ENCODE results near the gene WFDC8.

The WFDC8 gene

DNA sequence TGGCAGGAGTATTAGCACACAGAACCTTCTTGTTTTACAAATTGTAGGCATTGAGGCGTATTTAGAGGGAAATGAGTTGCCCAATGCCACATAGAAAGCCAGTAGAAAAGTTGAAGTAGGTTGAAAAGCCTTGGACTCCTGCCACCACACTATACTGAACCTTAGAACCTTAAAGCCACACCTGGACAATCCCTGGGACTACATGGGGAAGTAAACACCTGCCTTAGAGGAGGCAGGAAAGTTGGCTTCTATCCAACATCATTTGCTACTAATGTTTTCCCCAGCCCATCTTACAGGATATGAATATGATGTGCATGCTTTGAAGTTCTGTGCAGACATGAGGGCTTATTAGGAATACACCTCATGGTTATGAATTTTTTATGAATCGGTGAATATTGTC lies 26.6 kb downstream of the WFDC8 start:
- 92 to 100% methylated on average over 1 of the region's 2 CpGs for WGBS, 2 experiments (ENCODE audit: insufficient coverage in 2 of 2)
- Histone ChIP-seq H3K4me3 (ENCODE audit: extremely low read depth, insufficient read depth, low read length, poor library complexity, severe bottlenecking) (no peak overlapping the region), H3K4me1 (ENCODE audit: control insufficient read depth, insufficient read depth, low read length, poor library complexity, severe bottlenecking) (no peaks in the 10 kb centered on the region), H3K9me3 (ENCODE audit: control insufficient read depth, low read length) (no peaks in the 10 kb centered on the region), H3K27ac (ENCODE audit: low read depth, low read length, severe bottlenecking) (no peak overlapping the region), H3K36me3 (ENCODE audit: control insufficient read depth, insufficient read depth, low read length) (no peaks in the 10 kb centered on the region)

- Histone ChIP-seq H3K27ac (ENCODE audit: low read depth, low read length, severe bottlenecking) (no peak overlapping the region), H3K9me3 (ENCODE audit: control insufficient read depth, low read length) (no peaks in the 10 kb centered on the region), H3K4me3 (ENCODE audit: extremely low read depth, insufficient read depth, low read length, poor library complexity, severe bottlenecking) (no peak overlapping the region), H3K36me3 (ENCODE audit: control insufficient read depth, insufficient read depth, low read length) (no peaks in the 10 kb centered on the region), H3K4me1 (ENCODE audit: control insufficient read depth, insufficient read depth, low read length, poor library complexity, severe bottlenecking) (no peaks in the 10 kb centered on the region)
Measured at GRCh38 chr20:45550765-45551164, 28.3 kb downstream of the WFDC8 start.

DNA sequence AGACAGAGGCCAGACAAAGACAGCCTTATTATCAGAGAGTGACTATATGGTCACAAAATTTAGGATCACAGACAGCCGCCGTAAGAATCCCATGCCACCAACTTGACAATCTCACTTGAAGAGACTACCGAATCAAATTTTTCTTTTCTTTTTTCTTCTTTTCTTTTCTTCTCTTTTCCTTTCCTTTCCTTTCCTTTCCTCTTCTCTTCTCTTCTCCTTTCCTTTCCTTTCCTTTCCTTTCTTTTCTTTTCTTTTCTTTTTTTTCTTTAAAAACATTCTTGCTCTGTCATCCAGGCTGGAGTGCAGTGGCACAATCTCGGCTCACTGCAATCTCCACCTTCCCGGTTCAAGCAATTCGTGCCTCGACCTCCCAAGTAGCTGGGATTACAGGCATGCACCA lies 30.7 kb downstream of the WFDC8 start:
- no peaks in the 10 kb centered on the region for H3K9me3 ChIP-seq (ENCODE audit: control insufficient read depth, low read length)
- H3K27ac ChIP-seq (ENCODE audit: low read depth, low read length, severe bottlenecking): no peak overlapping the region
- WGBS, 2 experiments (ENCODE audit: insufficient coverage in 2 of 2): 81 to 94% methylated on average over 6 to 7 of the region's 7 CpGs
- H3K4me1 ChIP-seq (ENCODE audit: control insufficient read depth, insufficient read depth, low read length, poor library complexity, severe bottlenecking): no peaks in the 10 kb centered on the region
- no peaks in the 10 kb centered on the region for H3K36me3 ChIP-seq (ENCODE audit: control insufficient read depth, insufficient read depth, low read length)
- H3K4me3 ChIP-seq (ENCODE audit: extremely low read depth, insufficient read depth, low read length, poor library complexity, severe bottlenecking): no peak overlapping the region

GRCh38 chr20:45547206-45547770 lies 31.8 kb downstream of the WFDC8 start, which contains the start of gene EPPIN:
TSS of gene EPPIN (minus strand) at chr20:45547401. CDS start at chr20:45547357, 44 bp downstream.
- 83 to 93% methylated on average over 5 to 6 of the region's 6 CpGs for WGBS, 2 experiments (ENCODE audit: insufficient coverage in 2 of 2)
- Histone ChIP-seq H3K27ac (ENCODE audit: low read depth, low read length, severe bottlenecking) (no peak within 1 kb of the TSS), H3K4me1 (ENCODE audit: control insufficient read depth, insufficient read depth, low read length, poor library complexity, severe bottlenecking) (no peaks in the 10 kb centered on the region), H3K4me3 (ENCODE audit: extremely low read depth, insufficient read depth, low read length, poor library complexity, severe bottlenecking) (no peak within 1 kb of the TSS), H3K36me3 (ENCODE audit: control insufficient read depth, insufficient read depth, low read length) (no peaks in the 10 kb centered on the region), H3K9me3 (ENCODE audit: control insufficient read depth, low read length) (no peaks in the 10 kb centered on the region)

- Histone ChIP-seq H3K27ac (ENCODE audit: low read depth, low read length, severe bottlenecking) (no peak overlapping the region), H3K4me3 (ENCODE audit: extremely low read depth, insufficient read depth, low read length, poor library complexity, severe bottlenecking) (no peak overlapping the region)
- WGBS, 2 experiments (ENCODE audit: insufficient coverage in 2 of 2): 55% methylated on average over 2 of the region's 5 CpGs; no CpG with 5 or more reads in 1 of the 2 experiments
Measured at GRCh38 chr20:45545754-45546453, 33.2 kb downstream of the WFDC8 start.

DNA sequence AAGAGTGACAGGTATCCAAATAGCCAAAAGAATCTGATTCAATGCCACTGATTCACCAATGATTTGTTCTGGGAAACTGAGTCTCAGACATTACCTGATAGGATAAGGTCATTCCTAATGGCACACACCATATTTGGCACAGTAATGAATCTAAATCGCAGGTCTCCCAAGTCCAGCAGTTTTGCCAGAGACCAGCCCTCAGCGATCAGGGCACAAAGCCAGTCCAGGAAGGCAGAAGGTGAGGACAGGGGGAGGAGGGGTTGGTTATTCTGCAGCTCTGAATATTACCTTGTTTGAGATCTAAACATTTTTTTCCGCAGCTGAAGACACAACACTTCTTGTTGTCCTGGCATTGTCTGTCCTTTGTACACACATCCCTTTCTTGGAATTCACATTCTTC lies 33.7 kb downstream of the WFDC8 start:
- H3K4me3 ChIP-seq (ENCODE audit: extremely low read depth, insufficient read depth, low read length, poor library complexity, severe bottlenecking): no peak overlapping the region
- H3K27ac ChIP-seq (ENCODE audit: low read depth, low read length, severe bottlenecking): no peak overlapping the region
- H3K36me3 ChIP-seq (ENCODE audit: control insufficient read depth, insufficient read depth, low read length): no peaks in the 10 kb centered on the region
- H3K9me3 ChIP-seq (ENCODE audit: control insufficient read depth, low read length): no peaks in the 10 kb centered on the region
- H3K4me1 ChIP-seq (ENCODE audit: control insufficient read depth, insufficient read depth, low read length, poor library complexity, severe bottlenecking): no peaks in the 10 kb centered on the region
- WGBS, 2 experiments (ENCODE audit: insufficient coverage in 2 of 2): 83 to 88% methylated on average over 3 of the region's 3 CpGs

More at GRCh38 chr20:45545754-45546453, 33.2 kb downstream of the WFDC8 start:
- Histone ChIP-seq H3K36me3 (ENCODE audit: control insufficient read depth, insufficient read depth, low read length) (no peaks in the 10 kb centered on the region), H3K4me1 (ENCODE audit: control insufficient read depth, insufficient read depth, low read length, poor library complexity, severe bottlenecking) (no peaks in the 10 kb centered on the region), H3K9me3 (ENCODE audit: control insufficient read depth, low read length) (no peaks in the 10 kb centered on the region)

DNA sequence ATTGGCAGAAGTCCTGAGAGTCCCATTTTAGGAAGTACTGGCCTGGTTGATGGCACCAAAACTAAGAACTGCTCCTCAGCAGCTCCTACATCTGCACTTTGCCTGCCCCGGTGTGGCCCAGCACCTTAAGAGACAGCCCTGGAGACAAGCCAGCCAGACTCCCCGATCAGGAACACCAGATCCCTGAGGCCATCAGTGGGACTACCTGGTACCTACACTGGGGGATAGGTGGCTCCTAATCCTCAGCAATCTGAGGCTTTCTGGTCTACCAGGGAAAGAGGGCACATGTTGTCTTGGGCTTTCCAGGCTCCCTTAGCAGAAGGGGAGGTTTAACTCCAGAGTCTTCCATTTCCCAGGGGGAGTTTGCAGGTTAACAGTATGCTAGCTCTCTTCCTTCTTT lies 39.7 kb downstream of the WFDC8 start, which contains the start of gene WFDC6:
TSS of gene WFDC6 (minus strand) at position 101 of the 400 bp plus-strand sequence. CDS start at position 26, 75 bp downstream.
- WGBS, 2 experiments (ENCODE audit: insufficient coverage in 2 of 2): 93 to 100% methylated on average over 2 of the region's 2 CpGs
- H3K27ac ChIP-seq (ENCODE audit: low read depth, low read length, severe bottlenecking): no peak within 1 kb of the TSS
- H3K9me3 ChIP-seq (ENCODE audit: control insufficient read depth, low read length): no peaks in the 10 kb centered on the region

DNA sequence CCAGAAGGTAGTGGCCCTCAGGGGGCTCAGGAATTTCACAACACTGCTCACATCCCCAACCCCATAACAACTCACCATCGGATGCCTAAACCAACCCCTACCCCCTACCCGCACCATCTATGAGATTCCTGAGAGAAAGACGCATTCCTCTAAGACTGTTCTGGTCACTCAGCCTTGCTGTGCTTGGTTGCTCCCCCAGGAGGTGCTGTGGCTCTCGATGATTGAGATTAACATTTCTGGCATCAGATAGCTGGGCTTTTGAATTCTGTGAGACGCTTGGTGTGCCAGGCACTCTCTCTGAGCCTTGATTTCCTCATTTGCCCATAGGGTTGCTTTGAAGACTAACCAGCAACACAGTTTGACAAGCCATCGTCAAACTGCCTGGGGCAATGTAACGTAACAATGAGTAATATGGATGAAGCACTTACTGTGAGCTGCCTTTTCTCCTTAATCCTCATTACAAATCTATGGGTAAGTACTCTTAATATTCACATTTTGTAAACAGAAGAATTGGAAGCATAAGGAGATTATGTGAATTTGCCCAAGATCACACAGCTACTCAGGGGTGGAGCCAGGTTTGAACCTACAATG lies 40.8 kb downstream of the WFDC8 start:
- 86 to 94% methylated on average over 5 of the region's 7 CpGs for WGBS, 2 experiments (ENCODE audit: insufficient coverage in 2 of 2)
- Histone ChIP-seq H3K4me3 (ENCODE audit: extremely low read depth, insufficient read depth, low read length, poor library complexity, severe bottlenecking) (no peak overlapping the region), H3K9me3 (ENCODE audit: control insufficient read depth, low read length) (no peaks in the 10 kb centered on the region), H3K36me3 (ENCODE audit: control insufficient read depth, insufficient read depth, low read length) (no peaks in the 10 kb centered on the region), H3K27ac (ENCODE audit: low read depth, low read length, severe bottlenecking) (no peak overlapping the region), H3K4me1 (ENCODE audit: control insufficient read depth, insufficient read depth, low read length, poor library complexity, severe bottlenecking) (no peaks in the 10 kb centered on the region)

More for the DNA sequence above, 39.7 kb downstream of the WFDC8 start, which contains the start of gene WFDC6:
- no peaks in the 10 kb centered on the region for H3K4me1 ChIP-seq (ENCODE audit: control insufficient read depth, insufficient read depth, low read length, poor library complexity, severe bottlenecking)
- no peaks in the 10 kb centered on the region for H3K36me3 ChIP-seq (ENCODE audit: control insufficient read depth, insufficient read depth, low read length)
- H3K4me3 ChIP-seq (ENCODE audit: extremely low read depth, insufficient read depth, low read length, poor library complexity, severe bottlenecking): no peak within 1 kb of the TSS

DNA sequence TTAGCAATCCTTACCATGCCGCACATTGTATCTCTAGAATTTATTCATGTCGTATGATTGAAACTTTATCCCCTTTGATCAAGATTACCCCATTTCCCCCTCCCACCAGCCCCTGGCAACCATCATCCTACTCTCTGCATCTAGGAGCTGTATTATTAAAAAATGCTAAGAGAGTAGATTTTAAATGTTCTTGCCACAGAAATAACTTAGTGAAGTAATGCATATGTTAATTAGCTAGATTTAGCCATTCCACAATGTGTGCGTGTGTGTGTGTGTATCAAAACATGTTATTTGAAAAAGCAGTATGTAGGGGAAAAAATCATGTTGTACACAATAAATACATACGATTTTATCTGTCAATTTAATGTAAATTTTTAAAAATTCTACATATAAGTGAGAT lies 51.8 kb downstream of the WFDC8 start:
- no peak overlapping the region for H3K27ac ChIP-seq (ENCODE audit: low read depth, low read length, severe bottlenecking)
- H3K4me1 ChIP-seq (ENCODE audit: control insufficient read depth, insufficient read depth, low read length, poor library complexity, severe bottlenecking): no peaks in the 10 kb centered on the region
- no CpG with 5 or more reads among the region's 4 CpGs for WGBS, 2 experiments (ENCODE audit: insufficient coverage in 2 of 2)
- no peak overlapping the region for H3K4me3 ChIP-seq (ENCODE audit: extremely low read depth, insufficient read depth, low read length, poor library complexity, severe bottlenecking)
- H3K36me3 ChIP-seq (ENCODE audit: control insufficient read depth, insufficient read depth, low read length): no peaks in the 10 kb centered on the region
- H3K9me3 ChIP-seq (ENCODE audit: control insufficient read depth, low read length): no peaks in the 10 kb centered on the region

- WGBS, 2 experiments (ENCODE audit: insufficient coverage in 2 of 2): 100% methylated on average over 1 of the region's 1 CpG; no CpG with 5 or more reads in 1 of the 2 experiments
- no peaks in the 10 kb centered on the region for H3K36me3 ChIP-seq (ENCODE audit: control insufficient read depth, insufficient read depth, low read length)
- no peaks in the 10 kb centered on the region for H3K4me1 ChIP-seq (ENCODE audit: control insufficient read depth, insufficient read depth, low read length, poor library complexity, severe bottlenecking)
- no peaks in the 10 kb centered on the region for H3K9me3 ChIP-seq (ENCODE audit: control insufficient read depth, low read length)
- no peak overlapping the region for H3K4me3 ChIP-seq (ENCODE audit: extremely low read depth, insufficient read depth, low read length, poor library complexity, severe bottlenecking)
- no peak overlapping the region for H3K27ac ChIP-seq (ENCODE audit: low read depth, low read length, severe bottlenecking)
Measured at GRCh38 chr20:45523821-45524220, 55.3 kb downstream of the WFDC8 start.

GRCh38 chr20:45518282-45518681 lies 60.8 kb downstream of the WFDC8 start:
- no peaks in the 10 kb centered on the region for H3K36me3 ChIP-seq (ENCODE audit: control insufficient read depth, insufficient read depth, low read length)
- H3K4me3 ChIP-seq (ENCODE audit: extremely low read depth, insufficient read depth, low read length, poor library complexity, severe bottlenecking): no peak overlapping the region
- 50 to 67% methylated on average over 1 of the region's 2 CpGs for WGBS, 2 experiments (ENCODE audit: insufficient coverage in 2 of 2)
- H3K4me1 ChIP-seq (ENCODE audit: control insufficient read depth, insufficient read depth, low read length, poor library complexity, severe bottlenecking): no peaks in the 10 kb centered on the region
- no peak overlapping the region for H3K27ac ChIP-seq (ENCODE audit: low read depth, low read length, severe bottlenecking)
- no peaks in the 10 kb centered on the region for H3K9me3 ChIP-seq (ENCODE audit: control insufficient read depth, low read length)
